Measurements from ENCODE around the gene ADK. TPM values are rescaled to one million over a fixed set of nuclear protein-coding genes. Genes with fewer than 3 reads are reported as not detected.

ADK gene
- total and polyA plus RNA-seq, 2 donors (not counting 3 experiments of a cell fraction or from before 2014, with no cell fraction given), result 11.7 to 46.5 TPM

DNA sequence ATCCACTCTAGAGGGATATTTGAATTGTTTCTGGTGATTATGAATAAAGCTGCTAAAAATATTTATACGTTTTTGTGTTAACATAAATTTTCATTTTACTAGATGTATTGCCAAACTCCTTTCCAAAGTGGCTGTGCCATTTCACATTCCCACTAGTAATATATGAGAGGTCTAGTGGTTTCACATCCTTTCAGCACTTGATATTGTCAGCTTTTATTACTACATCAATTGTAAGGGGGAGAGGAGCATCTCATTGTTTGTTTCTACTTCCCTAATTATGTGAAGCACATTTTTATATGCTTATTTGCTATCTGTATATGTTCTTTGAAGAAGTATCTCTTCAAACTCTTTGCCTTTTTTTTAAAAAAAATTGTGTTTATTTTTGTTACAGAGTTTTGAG is 184.5 kb downstream of the ADK start:
- peaks cover 3% of the 10 kb centered on the region for H3K9me1 ChIP-seq (replicated peaks; ENCODE audit: control insufficient read depth, extremely low read depth, insufficient read depth, low read length)
- peaks cover 6% of the 10 kb centered on the region for H3K4me1 ChIP-seq (ENCODE audit: control insufficient read depth, extremely low read depth, insufficient read depth, low read length)
- no peaks in the 10 kb centered on the region for H4K20me1 ChIP-seq (replicated peaks; ENCODE audit: control insufficient read depth, extremely low read depth, insufficient read depth, low read length)
- ChIA-PET CTCF (no interaction called here), POLR2A (no interaction called here)
- peaks cover 30% of the 10 kb centered on the region for H3K79me2 ChIP-seq (ENCODE audit: control insufficient read depth, insufficient read depth, low read length)
- no peaks in the 10 kb centered on the region for H3K27me3 ChIP-seq (ENCODE audit: control insufficient read depth in 2 of 2, insufficient read depth in 2 of 2, low read length in 2 of 2)
- H3K36me3 ChIP-seq (ENCODE audit: control insufficient read depth in 2 of 2, extremely low read depth in 1 of 2, insufficient read depth in 2 of 2, low read length in 2 of 2), result no peaks in the 10 kb centered on the region
- DNase-seq (ENCODE audit: low read depth, low spot score), result no peak
- FAIRE-seq, result no peak
- no peak overlapping the region for H3K4me3 ChIP-seq (replicated peaks in 1 of 3; ENCODE audit: insufficient read depth in 1 of 3, low read depth in 1 of 3, low read length in 3 of 3)
- H3K9ac ChIP-seq (replicated peaks; ENCODE audit: extremely low read depth, insufficient read depth, low read length), result no peak overlapping the region
- no peaks in the 10 kb centered on the region for H3K9me3 ChIP-seq (replicated peaks; ENCODE audit: control insufficient read depth, insufficient read depth, low read length)
- dilution Hi-C loops (cut with MboI; ENCODE audit: extremely low pct_ligation_motif_present, low sequenced_read_pairs), result no loop called here
- TF ChIP-seq, protein P1, sequence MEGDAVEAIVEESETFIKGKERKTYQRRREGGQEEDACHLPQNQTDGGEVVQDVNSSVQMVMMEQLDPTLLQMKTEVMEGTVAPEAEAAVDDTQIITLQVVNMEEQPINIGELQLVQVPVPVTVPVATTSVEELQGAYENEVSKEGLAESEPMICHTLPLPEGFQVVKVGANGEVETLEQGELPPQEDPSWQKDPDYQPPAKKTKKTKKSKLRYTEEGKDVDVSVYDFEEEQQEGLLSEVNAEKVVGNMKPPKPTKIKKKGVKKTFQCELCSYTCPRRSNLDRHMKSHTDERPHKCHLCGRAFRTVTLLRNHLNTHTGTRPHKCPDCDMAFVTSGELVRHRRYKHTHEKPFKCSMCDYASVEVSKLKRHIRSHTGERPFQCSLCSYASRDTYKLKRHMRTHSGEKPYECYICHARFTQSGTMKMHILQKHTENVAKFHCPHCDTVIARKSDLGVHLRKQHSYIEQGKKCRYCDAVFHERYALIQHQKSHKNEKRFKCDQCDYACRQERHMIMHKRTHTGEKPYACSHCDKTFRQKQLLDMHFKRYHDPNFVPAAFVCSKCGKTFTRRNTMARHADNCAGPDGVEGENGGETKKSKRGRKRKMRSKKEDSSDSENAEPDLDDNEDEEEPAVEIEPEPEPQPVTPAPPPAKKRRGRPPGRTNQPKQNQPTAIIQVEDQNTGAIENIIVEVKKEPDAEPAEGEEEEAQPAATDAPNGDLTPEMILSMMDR (IDR thresholded peaks at IDR 0.05; ENCODE audit: extremely low read depth in 1 of 2, insufficient read depth in 1 of 2, low read depth in 1 of 2, low read length in 2 of 2), result no peak
- no peak for TF ChIP-seq MYC (IDR thresholded peaks at IDR 0.05; ENCODE audit: low read depth, low read length)
- TF ChIP-seq EZH2 (IDR thresholded peaks at IDR 0.05; ENCODE audit: borderline replicate concordance, low read depth, low read length, severe bottlenecking), result no peak
- TF ChIP-seq JUN (IDR thresholded peaks at IDR 0.05; ENCODE audit: borderline replicate concordance, insufficient read depth, insufficient read length, low read depth), result no peak
- no peak for TF ChIP-seq POLR2AphosphoS5 (IDR thresholded peaks at IDR 0.05; ENCODE audit: insufficient read depth, low read depth, low read length)
- no peak overlapping the region for H2AFZ ChIP-seq (ENCODE audit: low read depth, low read length)
- BruUV-seq (replicated peaks), result no TSS peak
- H3K4me2 ChIP-seq (ENCODE audit: insufficient read depth, low read length), result no peak overlapping the region
- no peak overlapping the region for H3K27ac ChIP-seq (ENCODE audit: insufficient read depth, low read depth, low read length)
- intact Hi-C loops (cut with micrococcal nuclease), result no loop called here

Measured in endothelial cell of umbilical vein (primary cell).